Neural crest cell (in vitro differentiated cells): ENCODE data around the gene PAEP. TPM values are rescaled to one million over a fixed set of nuclear protein-coding genes. Genes with fewer than 3 reads are reported as not detected.
"Not testable (repeated sequence)": the region's sequence is repeated elsewhere in the genome, so short reads cannot be mapped to it uniquely, and the experiment has no call there.

Experiments used
- DNase-seq: peaks from one replicate; pipeline ENCODE4 v3.0.0; 2021; ENCODE audit warnings: low read depth, mixed read lengths, low spot score
- H3K27ac Mint-ChIP-seq: one replicate; pipeline ENCODE4 v1.8.0; 2021; ENCODE audit warnings: mild to moderate bottlenecking, mixed read lengths; ENCODE audit not compliant: unreplicated experiment
- H3K27me3 Mint-ChIP-seq: 2 replicates; pipeline ENCODE4 v1.8.0; 2021; ENCODE audit warnings: low read depth, mild to moderate bottlenecking, mixed read lengths
- H3K36me3 Mint-ChIP-seq: 2 replicates; pipeline ENCODE4 v1.8.0; 2021; ENCODE audit warnings: low read depth, mild to moderate bottlenecking, mixed read lengths
- H3K4me1 Mint-ChIP-seq: 2 replicates; pipeline ENCODE4 v1.8.0; 2021; ENCODE audit warnings: mixed read lengths
- H3K4me3 Mint-ChIP-seq: one replicate; pipeline ENCODE4 v1.8.0; 2021; ENCODE audit warnings: mild to moderate bottlenecking, mixed read lengths
- H3K9me3 Mint-ChIP-seq: 2 replicates; pipeline ENCODE4 v1.8.0; 2021; ENCODE audit warnings: mixed read lengths
- CTCF ChIP-seq: fragments of 200-600 bp; sonication (generic); conservative IDR thresholded peaks from 2 replicates; pipeline ENCODE4 v1.5.0; 2021; ENCODE audit warnings: antibody characterized with exemption, mild to moderate bottlenecking
- long read RNA-seq: library from polyadenylated mRNA; unstranded; transcript quantifications from one replicate; pipeline ENCODE4 v2.0.0, GENCODE V29; 2020
- total RNA-seq: library from RNA; stranded (reverse); gene quantifications from 2 replicates; pipeline ENCODE4 v1.2.1, GENCODE V29; 2021

Gene PAEP
- not detected in 2 replicates for total RNA-seq
- long read RNA-seq, result 0 reads

GRCh38 chr9:135561391-135562234 is at the start of gene PAEP:
TSS of gene PAEP (plus strand) at chr9:135561756.
- Mint-ChIP-seq H3K36me3 (no peaks in the 10 kb centered on the region), H3K27me3 (peaks cover 8% of the 10 kb centered on the region)
- no peak for DNase-seq

GRCh38 chr9:135512241-135512603 is 49.3 kb upstream of the PAEP start:
- Mint-ChIP-seq H3K4me3 (no peak overlapping the region), H3K36me3 (peaks cover 6% of the 10 kb centered on the region), H3K27me3 (no peaks in the 10 kb centered on the region), H3K9me3 (peaks cover 7% of the 10 kb centered on the region), H3K4me1 (peaks cover 13% of the 10 kb centered on the region), H3K27ac (peak overlapping the region; percentile 4)
- DNase-seq, result no peak
- TF ChIP-seq CTCF, result no peak

More at GRCh38 chr9:135561391-135562234, at the start of gene PAEP:
- H3K4me1 Mint-ChIP-seq, result no peaks in the 10 kb centered on the region
- H3K27ac Mint-ChIP-seq, result no peak within 1 kb of the TSS
- H3K9me3 Mint-ChIP-seq, result no peaks in the 10 kb centered on the region
- no peak within 1 kb of the TSS for H3K4me3 Mint-ChIP-seq
- no peak for TF ChIP-seq CTCF

GRCh38 chr9:135512904-135513303 is 48.7 kb upstream of the PAEP start:
- no peak overlapping the region for H3K27ac Mint-ChIP-seq
- DNase-seq, result no peak
- no peak for TF ChIP-seq CTCF

GRCh38 chr9:135513351-135513846 is 48.2 kb upstream of the PAEP start:
- Mint-ChIP-seq H3K36me3 (peaks cover 6% of the 10 kb centered on the region), H3K27me3 (no peaks in the 10 kb centered on the region), H3K27ac (no peak overlapping the region), H3K4me3 (no peak overlapping the region), H3K4me1 (peaks cover 21% of the 10 kb centered on the region), H3K9me3 (peaks cover 7% of the 10 kb centered on the region)
- TF ChIP-seq CTCF, result no peak
- DNase-seq, result no peak

More at GRCh38 chr9:135512904-135513303, 48.7 kb upstream of the PAEP start:
- Mint-ChIP-seq H3K4me3 (no peak overlapping the region), H3K9me3 (peaks cover 7% of the 10 kb centered on the region), H3K4me1 (peaks cover 17% of the 10 kb centered on the region), H3K36me3 (peaks cover 6% of the 10 kb centered on the region), H3K27me3 (no peaks in the 10 kb centered on the region)

- H3K9me3 Mint-ChIP-seq, H3K4me3 Mint-ChIP-seq, H3K27me3 Mint-ChIP-seq, DNase-seq, H3K27ac Mint-ChIP-seq, H3K36me3 Mint-ChIP-seq: not testable (repeated sequence)
- H3K4me1 Mint-ChIP-seq, result peaks cover 23% of the 10 kb centered on the region
These were observed 47.6 kb upstream of the PAEP start for GRCh38 chr9:135513906-135514305.
